NCI-H345 treated with DMSO at 0.1 percent for 48 hours (cell line): ENCODE data around the gene TUBG1.
"Not testable (repeated sequence)": the region's sequence is repeated elsewhere in the genome, so short reads cannot be mapped to it uniquely, and the experiment has no call there.

Experiments used
- DNase-seq: peaks from one replicate; lab custom pipeline; 2025; ENCODE audit not compliant: unreplicated experiment; lab: John Stamatoyannopoulos, UW

Gene TUBG1

GRCh38 chr17:42623271-42623670 lies 13.8 kb downstream of the TUBG1 start:
- DNase-seq: no peak

GRCh38 chr17:42623732-42624596 lies 14.5 kb downstream of the TUBG1 start:
- no peak for DNase-seq

GRCh38 chr17:42627032-42627764 lies 17.7 kb downstream of the TUBG1 start:
- not testable (repeated sequence) for DNase-seq

DNA sequence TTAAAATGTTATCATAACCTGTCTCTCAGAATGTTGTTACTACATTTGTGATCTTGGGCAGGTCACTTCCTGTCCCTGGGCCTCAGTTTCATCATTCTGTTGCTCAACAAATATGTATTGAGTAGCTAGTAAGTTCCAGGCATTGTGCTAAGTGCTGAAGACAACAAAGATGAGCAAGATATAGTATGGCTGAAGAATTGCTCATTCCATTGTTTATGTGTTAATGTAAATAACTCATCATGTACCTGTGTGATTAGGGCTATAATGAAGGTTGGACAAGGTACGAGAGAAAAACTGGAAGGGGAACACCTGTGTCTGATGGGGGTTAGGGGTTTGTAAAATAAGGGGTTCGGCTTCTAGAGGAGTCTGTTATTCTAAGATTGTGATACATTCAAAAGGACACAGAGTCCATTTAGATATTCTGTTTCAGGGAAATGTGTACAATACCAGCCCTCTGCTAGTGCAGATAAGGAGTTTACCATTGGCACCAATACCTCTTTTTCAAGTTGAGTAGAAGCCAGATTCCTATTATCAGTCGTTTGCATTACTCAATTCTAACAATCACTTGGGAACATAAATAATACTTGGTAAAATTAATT lies 20.0 kb downstream of the TUBG1 start:
- DNase-seq: no peak

GRCh38 chr17:42632949-42633444 lies 23.5 kb downstream of the TUBG1 start:
- DNase-seq: no peak

DNA sequence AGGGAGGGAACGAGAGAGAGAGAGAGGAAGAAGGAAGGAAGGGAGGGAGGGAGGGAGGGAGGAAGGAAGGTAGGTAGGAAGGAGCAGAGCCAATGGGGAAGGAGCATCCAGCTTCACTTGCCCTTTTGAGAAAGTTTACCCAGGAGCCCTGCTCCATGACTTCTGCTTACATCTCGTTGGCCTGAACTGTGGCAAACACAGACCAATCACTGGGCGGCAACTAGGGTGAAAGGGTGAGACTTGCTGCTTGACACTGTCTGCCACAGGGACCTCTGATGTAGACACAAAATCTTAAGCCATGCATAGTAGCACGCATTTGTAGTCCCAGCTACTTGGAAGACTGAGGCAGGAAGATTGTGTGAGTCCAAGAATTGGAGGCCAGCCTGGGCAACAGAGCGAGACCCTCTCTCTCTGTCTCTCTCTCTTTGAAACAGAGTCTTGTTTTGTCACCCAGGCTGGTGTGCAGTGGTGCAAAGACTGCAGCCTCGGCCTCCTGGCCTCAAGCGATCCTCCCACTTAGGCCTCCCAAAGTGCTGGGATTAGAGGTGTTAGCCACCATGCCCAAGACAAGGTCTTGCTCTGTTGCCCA lies 30.1 kb downstream of the TUBG1 start:
- no peak for DNase-seq

DNA sequence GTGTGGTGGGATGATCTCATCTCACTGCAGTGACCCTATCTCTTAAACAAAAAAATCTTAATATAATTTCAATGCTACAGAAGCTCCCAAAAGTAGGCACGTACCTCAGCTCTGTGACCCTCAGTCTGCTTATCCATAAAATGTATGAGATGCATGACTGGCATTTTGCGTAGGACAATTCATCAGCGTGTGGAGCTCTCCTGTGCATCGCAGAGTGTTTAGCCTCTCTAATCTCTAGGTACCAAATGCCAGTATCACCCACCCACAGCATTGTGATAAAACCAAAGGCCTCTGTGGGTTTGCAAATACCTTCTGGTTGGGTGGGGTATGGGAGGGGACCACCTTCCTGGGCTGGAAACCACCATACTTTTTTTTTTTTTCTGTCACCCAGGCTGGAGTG lies 30.6 kb downstream of the TUBG1 start:
- DNase-seq: no peak

- no peak for DNase-seq
Measured at GRCh38 chr17:42642336-42642735, 32.9 kb downstream of the TUBG1 start.

- no peak for DNase-seq
Measured at GRCh38 chr17:42647778-42648177, 38.3 kb downstream of the TUBG1 start.

DNA sequence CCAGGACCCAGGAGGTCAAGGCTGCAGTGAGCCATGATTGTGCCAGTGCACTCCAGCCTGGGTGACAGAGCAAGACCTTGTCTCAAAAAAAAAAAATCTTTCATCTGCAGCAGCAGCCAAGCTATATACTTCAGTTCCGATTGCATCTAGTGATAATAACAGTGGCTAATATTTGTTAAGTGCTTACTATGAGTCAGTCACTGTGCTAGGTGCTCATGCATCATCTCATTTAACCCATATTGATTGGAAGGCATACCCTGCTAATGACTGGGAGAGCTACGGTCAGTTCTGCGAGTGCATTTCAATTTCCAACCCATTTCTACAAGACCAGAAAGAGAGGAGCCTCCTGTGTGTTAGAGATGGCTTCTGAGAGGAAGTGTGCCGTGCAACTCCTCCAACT lies 41.9 kb downstream of the TUBG1 start:
- no peak for DNase-seq

GRCh38 chr17:42653179-42654124 lies 44.0 kb downstream of the TUBG1 start:
- no peak for DNase-seq

DNA sequence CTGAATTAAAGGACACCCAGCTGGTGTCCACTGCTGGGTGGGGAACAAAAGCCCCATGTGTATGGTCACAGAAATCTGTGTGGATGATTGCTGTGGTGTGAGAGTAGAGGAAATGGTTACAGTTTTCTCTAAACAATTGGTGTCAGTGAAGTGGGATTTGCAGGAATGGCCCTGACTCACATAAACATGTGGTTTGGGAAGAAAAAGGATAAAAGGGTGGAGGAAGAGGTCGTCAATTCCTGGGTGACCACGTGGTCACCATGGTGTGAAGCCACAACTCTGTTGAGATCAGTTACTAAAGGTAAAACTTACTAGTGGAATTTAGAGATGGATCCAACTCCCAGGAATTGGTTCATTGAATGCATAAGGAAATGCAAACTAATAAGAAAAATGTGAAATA lies 46.0 kb downstream of the TUBG1 start:
- no peak for DNase-seq

DNA sequence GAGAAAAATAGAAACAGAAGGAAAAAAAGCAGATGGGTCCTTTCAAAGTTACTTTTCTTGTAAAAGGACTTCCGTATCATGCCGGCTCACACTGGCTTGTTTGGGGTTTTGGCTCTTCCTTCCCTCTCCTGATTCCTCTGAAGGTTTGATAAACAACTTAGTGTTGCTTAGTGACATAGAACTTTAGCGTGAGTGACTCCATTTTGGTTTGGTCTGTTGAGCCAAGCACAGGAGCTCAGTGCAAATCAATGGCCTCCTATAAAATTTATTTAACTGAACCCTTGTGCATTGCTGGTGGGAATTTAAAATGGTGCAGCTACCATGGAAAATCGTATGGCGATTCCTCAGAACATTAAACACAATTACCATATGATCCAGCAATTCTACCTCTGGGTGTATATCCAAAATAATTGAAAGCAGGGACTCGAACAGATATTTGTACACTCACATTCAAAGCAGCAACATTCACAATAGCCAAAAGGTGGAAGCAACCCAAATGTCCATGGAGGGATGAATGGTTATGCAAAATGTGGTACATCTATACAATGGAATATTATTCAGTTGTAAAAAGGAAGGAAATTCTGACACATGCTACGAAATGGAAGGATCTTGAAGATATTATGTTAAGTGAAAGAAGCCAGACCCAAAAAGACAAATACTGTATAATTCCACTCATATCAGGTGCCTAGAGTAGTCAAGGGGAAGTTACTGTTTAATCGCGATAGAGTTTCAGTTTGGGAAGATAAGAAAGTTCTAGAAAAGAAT lies 48.5 kb downstream of the TUBG1 start:
- no peak for DNase-seq

- peak; percentile 90 for DNase-seq
Measured at GRCh38 chr17:42659079-42659931, 49.8 kb downstream of the TUBG1 start, which contains the start of gene TUBG2. Gene TUBG2, plus strand, starts transcription at chr17:42659284. Its CDS starts 220 bp downstream, at chr17:42659504.

DNA sequence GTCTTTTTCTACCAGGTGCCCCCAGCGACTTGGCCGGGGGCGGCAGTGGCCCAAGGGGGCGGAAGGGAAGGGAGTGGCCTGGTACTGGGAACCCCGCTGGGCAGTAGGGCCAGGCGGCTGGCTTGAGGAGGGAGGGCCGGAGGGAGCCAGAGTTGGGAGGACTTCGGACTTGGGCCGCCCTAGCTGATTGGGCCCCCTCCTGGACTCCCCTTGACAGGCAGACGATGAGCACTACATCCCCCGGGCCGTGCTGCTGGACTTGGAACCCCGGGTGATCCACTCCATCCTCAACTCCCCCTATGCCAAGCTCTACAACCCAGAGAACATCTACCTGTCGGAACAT lies 50.4 kb downstream of the TUBG1 start:
- not testable (repeated sequence) for DNase-seq

DNA sequence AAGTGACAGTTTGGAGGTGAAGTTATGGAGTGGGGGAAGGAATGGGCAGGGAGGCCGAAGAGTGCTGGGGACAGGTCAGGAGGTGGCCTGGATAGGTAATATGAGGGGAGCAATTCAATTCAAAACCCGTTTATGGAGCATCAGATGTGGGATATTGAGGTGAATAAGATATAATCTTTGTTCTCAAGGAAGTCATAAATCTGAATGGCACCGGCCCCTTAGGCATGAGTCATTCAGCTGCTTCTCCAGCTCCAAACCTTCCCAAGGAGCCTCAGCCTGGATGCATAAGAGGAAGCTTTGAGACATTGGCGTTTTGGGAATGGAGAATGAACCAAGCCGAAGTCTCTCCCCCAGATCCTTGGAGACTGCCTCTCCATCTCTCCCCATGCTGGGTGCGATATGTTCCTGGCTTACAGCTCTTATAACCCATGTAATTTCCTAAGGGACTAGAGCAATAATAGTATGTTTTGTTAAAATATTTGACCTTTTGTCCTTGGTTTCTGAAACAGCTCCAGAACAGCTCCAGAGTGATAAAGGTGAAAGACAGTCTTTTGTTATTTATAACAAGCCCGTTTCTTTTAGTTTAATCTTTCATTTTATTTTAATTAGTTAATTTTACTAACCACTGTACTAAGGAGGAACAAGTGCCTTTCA lies 51.3 kb downstream of the TUBG1 start:
- DNase-seq: no peak
